DND-41 (cell line): Measurements from ENCODE around the gene DDR1.

Experiments used
- ATAC-seq: fragments of 200-7000 bp; cut with Tn5 transposase; 3 replicates; pipeline ENCODE4 v1.9.1; 2021; ENCODE audit warnings: low read depth; ENCODE audit not compliant: insufficient read depth
- DNase-seq: peaks from one replicate; pipeline ENCODE4 v3.0.0-alpha.2; 2020
- H2AFZ ChIP-seq: 2 replicates; pipeline ENCODE4 v1.6.0; 2012; ENCODE audit warnings: low read depth, low read length
- H3K27ac ChIP-seq: 2 replicates; pipeline ENCODE4 v1.5.1; 2012; ENCODE audit warnings: low read length, inconsistent platforms
- H3K27me3 ChIP-seq: fragments of 200-600 bp; sonication (generic); 2 replicates; pipeline ENCODE4 v1.6.0; 2012; ENCODE audit warnings: low read length, mild to moderate bottlenecking, inconsistent platforms; ENCODE audit not compliant: insufficient read depth, poor library complexity
- H3K36me3 ChIP-seq: 2 replicates; pipeline ENCODE4 v1.5.1; 2012; ENCODE audit warnings: low read length, inconsistent platforms; ENCODE audit not compliant: insufficient read depth
- H3K4me1 ChIP-seq: 2 replicates; pipeline ENCODE4 v1.5.1; 2012; ENCODE audit warnings: mild to moderate bottlenecking, low read length; ENCODE audit not compliant: insufficient read depth
- H3K4me2 ChIP-seq: 2 replicates; pipeline ENCODE4 v1.6.0; 2012; ENCODE audit warnings: mild to moderate bottlenecking, moderate library complexity, low read length, inconsistent platforms; ENCODE audit not compliant: insufficient read depth
- H3K4me3 ChIP-seq, 2 experiments: fragments of 200-600 bp in 1 of 2; shearing (Covaris generic) in 1 of 2; 2 replicates each; pipeline ENCODE4 v1.5.1; 2012 to 2016; ENCODE audit warnings: inconsistent platforms in 2 of 2, low read length in 2 of 2, mild to moderate bottlenecking in 2 of 2, low read depth in 1 of 2, moderate library complexity in 1 of 2
- H3K79me2 ChIP-seq: 2 replicates; pipeline ENCODE4 v1.6.0; 2012; ENCODE audit warnings: low read length, inconsistent platforms; ENCODE audit not compliant: insufficient read depth
- H3K9ac ChIP-seq: 2 replicates; pipeline ENCODE4 v1.6.0; 2012; ENCODE audit warnings: low read depth, mild to moderate bottlenecking, inconsistent platforms, low read length, moderate library complexity
- H3K9me3 ChIP-seq: 2 replicates; pipeline ENCODE4 v1.5.1; 2012; ENCODE audit warnings: low read length, moderate library complexity, mild to moderate bottlenecking, inconsistent platforms; ENCODE audit not compliant: insufficient read depth, severe bottlenecking
- H4K20me1 ChIP-seq: 2 replicates; pipeline ENCODE4 v1.6.0; 2012; ENCODE audit warnings: low read length; ENCODE audit not compliant: insufficient read depth
- CTCF ChIP-seq: IDR thresholded peaks from 2 replicates; pipeline ENCODE4 v1.5.1; 2012; ENCODE audit warnings: borderline replicate concordance, low read length, moderate library complexity, mild to moderate bottlenecking; ENCODE audit not compliant: poor library complexity, severe bottlenecking; ENCODE audit errors: extremely low read depth
- EZH2 ChIP-seq: IDR thresholded peaks from 3 replicates; pipeline ENCODE4 v1.6.1; 2012; ENCODE audit warnings: borderline replicate concordance, low read depth, mild to moderate bottlenecking, moderate library complexity, low read length, inconsistent platforms; ENCODE audit not compliant: severe bottlenecking

The DDR1 gene

GRCh38 chr6:30913721-30914075 is 29.4 kb downstream of the DDR1 start:
- H3K4me2 ChIP-seq, result peak overlapping the region; percentile 90
- H3K79me2 ChIP-seq, result peaks cover 49% of the 10 kb centered on the region
- ATAC-seq, result no peak
- H3K27ac ChIP-seq, result peak overlapping the region; percentile 81
- H3K9ac ChIP-seq, result peak overlapping the region; percentile 82
- H4K20me1 ChIP-seq, result no peaks in the 10 kb centered on the region
- no peaks in the 10 kb centered on the region for H3K27me3 ChIP-seq
- H3K9me3 ChIP-seq, result no peaks in the 10 kb centered on the region
- H3K4me3 ChIP-seq, result peak overlapping the region in 1 of 2 experiments; percentile 76; a peak in 3 of 4 replicates
- peaks cover 59% of the 10 kb centered on the region for H3K4me1 ChIP-seq
- H2AFZ ChIP-seq, result peak overlapping the region; percentile 62
- TF ChIP-seq EZH2 (no peak), CTCF (no peak)
- DNase-seq, result no peak
- peaks cover 75% of the 10 kb centered on the region for H3K36me3 ChIP-seq

DNA sequence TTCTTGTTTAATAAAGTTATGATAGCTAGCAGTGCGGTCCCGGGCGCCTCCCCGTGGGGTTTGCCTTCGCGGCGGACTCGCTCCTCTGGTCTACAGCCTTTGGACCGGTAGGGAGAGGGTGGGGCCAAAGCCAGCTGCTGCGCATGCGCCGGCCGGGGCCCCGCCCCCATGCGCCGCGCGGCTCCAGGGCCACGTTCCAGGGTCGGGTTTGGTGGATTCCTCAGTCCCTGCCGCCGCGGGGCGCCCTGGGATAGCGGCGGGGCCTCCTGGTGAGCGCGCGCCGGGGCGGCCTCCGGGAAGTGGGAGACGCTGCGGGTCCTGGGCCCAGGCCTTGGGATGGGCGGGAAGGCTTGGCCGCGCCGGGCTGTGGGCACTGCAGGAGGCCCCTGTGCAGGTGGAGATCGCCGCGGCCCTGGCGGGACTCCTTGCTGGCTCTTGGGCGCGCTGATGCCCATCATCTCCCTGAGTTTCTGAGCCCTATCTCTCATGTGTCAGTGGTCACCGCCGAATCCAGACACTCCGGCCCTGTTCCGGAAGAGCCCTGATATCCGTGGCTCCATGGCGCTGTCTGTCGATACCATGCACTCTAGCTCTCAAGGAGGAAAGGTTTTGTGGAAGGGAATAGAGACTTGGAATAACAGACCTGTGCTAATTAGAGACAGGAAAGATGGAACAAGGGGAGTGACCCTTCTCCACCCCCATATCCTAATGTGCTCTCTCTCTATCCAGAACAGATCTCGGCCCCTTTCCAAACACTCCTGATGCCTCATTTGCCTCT is 29.9 kb downstream of the DDR1 start, which contains the start of gene VARS2:
TSS of gene VARS2 (plus strand) at position 163 of the 778 bp plus-strand sequence. CDS start at position 762, 599 bp downstream.
- H4K20me1 ChIP-seq, result no peaks in the 10 kb centered on the region
- TF ChIP-seq EZH2 (no peak), CTCF (peak; percentile 50)
- peak within 1 kb of the TSS; percentile 90 for H3K4me2 ChIP-seq
- H3K4me3 ChIP-seq, result peak within 1 kb of the TSS; percentile 44 to 76
- H3K9me3 ChIP-seq, result no peaks in the 10 kb centered on the region
- H3K27me3 ChIP-seq, result no peaks in the 10 kb centered on the region
- H3K36me3 ChIP-seq, result peaks cover 77% of the 10 kb centered on the region
- H3K27ac ChIP-seq, result peak within 1 kb of the TSS; percentile 81
- H3K79me2 ChIP-seq, result peaks cover 43% of the 10 kb centered on the region
- DNase-seq, result peak; percentile 90
- peak; percentile 92 for ATAC-seq
- H2AFZ ChIP-seq, result peak within 1 kb of the TSS; percentile 62
- H3K9ac ChIP-seq, result peak within 1 kb of the TSS; percentile 82
- peaks cover 53% of the 10 kb centered on the region for H3K4me1 ChIP-seq

GRCh38 chr6:30914854-30915590 is 30.7 kb downstream of the DDR1 start:
- DNase-seq (peak; percentile 40), ATAC-seq (peak; percentile 10)
- peak overlapping the region; percentile 82 for H3K9ac ChIP-seq
- peaks cover 75% of the 10 kb centered on the region for H3K36me3 ChIP-seq
- H3K79me2 ChIP-seq, result peaks cover 36% of the 10 kb centered on the region
- no peaks in the 10 kb centered on the region for H4K20me1 ChIP-seq
- TF ChIP-seq EZH2 (no peak), CTCF (no peak)
- H3K9me3 ChIP-seq, result no peaks in the 10 kb centered on the region
- no peaks in the 10 kb centered on the region for H3K27me3 ChIP-seq
- peak overlapping the region; percentile 44 to 76 for H3K4me3 ChIP-seq
- peak overlapping the region; percentile 90 for H3K4me2 ChIP-seq
- H3K4me1 ChIP-seq, result peaks cover 46% of the 10 kb centered on the region
- H3K27ac ChIP-seq, result peak overlapping the region; percentile 81
- peak overlapping the region; percentile 62 for H2AFZ ChIP-seq
